Measurements from ENCODE around the gene TRIM43.
"Not testable (repeated sequence)": the region's sequence is repeated elsewhere in the genome, so short reads cannot be mapped to it uniquely, and the experiment has no call there.

GRCh38 chr2:95633626-95634259, 41.9 kb downstream of the TRIM43 start:
- TF ChIP-seq CTCF (IDR thresholded peaks at IDR 0.05; ENCODE audit: low read depth, low read length); POLR2A (IDR thresholded peaks at IDR 0.05; ENCODE audit: extremely low read depth, insufficient read length); MYC (IDR thresholded peaks at IDR 0.05; ENCODE audit: low read depth, low read length): not testable (repeated sequence)

Data from NB4 (cell line).